Testis (tissue), 3 donors: Measurements from ENCODE around the gene HLF. TPM values are rescaled to one million over a fixed set of nuclear protein-coding genes. Genes with fewer than 3 reads are reported as not detected.
"Not testable (repeated sequence)": the region's sequence is repeated elsewhere in the genome, so short reads cannot be mapped to it uniquely, and the experiment has no call there.

Experiments used
- DNase-seq: peaks from one replicate; pipeline ENCODE4 v3.0.0-alpha.2; 2019
- H3K27ac ChIP-seq, 2 donors: fragments of 200-600 bp; sonication (generic); one replicate each; pipeline ENCODE4 v1.5.1; 2019
- H3K27me3 ChIP-seq: fragments of 200-600 bp; sonication (generic); one replicate; pipeline ENCODE4 v1.5.1; 2019
- H3K36me3 ChIP-seq: fragments of 200-600 bp; sonication (generic); one replicate; pipeline ENCODE4 v1.5.1; 2017; ENCODE audit warnings: low read depth; ENCODE audit errors: missing control alignments
- H3K4me1 ChIP-seq: fragments of 200-600 bp; sonication (generic); one replicate; pipeline ENCODE4 v1.5.1; 2019
- H3K4me3 ChIP-seq, 2 donors: fragments of 200-600 bp; sonication (generic); one replicate each; pipeline ENCODE4 v1.5.1; 2017 to 2019
- H3K9me3 ChIP-seq: fragments of 200-600 bp; sonication (generic); one replicate; pipeline ENCODE4 v1.5.1; 2017
- POLR2A ChIP-seq: fragments of 450-650 bp; IDR thresholded peaks from one replicate; pipeline ENCODE4 v1.6.1; 2017; ENCODE audit warnings: antibody characterized with exemption, mild to moderate bottlenecking, moderate library complexity
- WGBS, 2 donors: methylation state at CpG; one replicate each; pipeline ENCODE4 v1.1.5; 2018; 5-methylcytosine and 5-hydroxymethylcytosine counted together
- intact Hi-C: fragments of 100-400 bp; cut with DNase I; formaldehyde crosslinking; loops from one replicate; pipeline ENCODE4 v1.15.1; 2023; ENCODE audit warnings: low total_unique reads
- polyA plus RNA-seq: library from polyadenylated mRNA; stranded (reverse); fragments of 350-450 nt; fragmentation: Illumina TruSeq; extraction: RNeasy Lipid Tissue Mini Kit (QIAGEN cat#74804); gene quantifications from one replicate; pipeline ENCODE4 v1.2.3, GENCODE V29; 2014; ENCODE audit warnings: low read depth, low replicate concordance; ENCODE audit not compliant: insufficient read depth
- total RNA-seq, 2 donors: library from RNA; depleted of rRNA; stranded (reverse); fragments of >200 nt; gene quantifications; one replicate each; pipeline ENCODE4 v1.2.3, GENCODE V29; 2016
- TF ChIP-seq, protein P1 (sequence below), 3 experiments: fragments of 450-650 bp in 2 of 3; fragments of 200-600 bp in 1 of 3; sonication (generic) in 1 of 3; IDR thresholded peaks; one replicate each; pipeline ENCODE4 v1.5.1; 2016 to 2019; ENCODE audit warnings: antibody characterized with exemption in 3 of 3, mild to moderate bottlenecking in 2 of 3, moderate library complexity in 1 of 3

HLF gene
- total and polyA plus RNA-seq, 3 donors from 2014 or later, result 7.0 to 23.4 (median 14.5) TPM

DNA sequence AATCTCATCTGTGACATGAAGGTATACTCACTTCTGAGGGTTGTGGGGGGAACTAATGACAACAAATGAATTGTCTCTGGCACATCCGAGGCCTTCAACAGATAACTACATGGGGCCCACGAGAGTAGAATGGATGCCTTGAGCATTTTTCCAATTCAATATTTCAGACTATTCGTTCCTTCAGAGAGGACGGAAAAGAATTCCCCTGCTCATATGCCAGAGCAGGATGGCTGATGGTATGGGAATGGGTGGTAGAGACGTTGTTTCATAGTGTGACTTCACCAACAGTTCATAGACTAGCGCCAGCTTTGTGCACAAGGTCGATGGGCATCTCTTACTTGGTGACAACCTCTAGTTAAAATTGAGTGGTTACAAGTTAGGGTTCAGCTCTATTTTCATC is 61.3 kb downstream of the HLF start:
- no peak overlapping the region for H3K4me3 ChIP-seq
- TF ChIP-seq POLR2A, result no peak
- TF ChIP-seq, protein P1, sequence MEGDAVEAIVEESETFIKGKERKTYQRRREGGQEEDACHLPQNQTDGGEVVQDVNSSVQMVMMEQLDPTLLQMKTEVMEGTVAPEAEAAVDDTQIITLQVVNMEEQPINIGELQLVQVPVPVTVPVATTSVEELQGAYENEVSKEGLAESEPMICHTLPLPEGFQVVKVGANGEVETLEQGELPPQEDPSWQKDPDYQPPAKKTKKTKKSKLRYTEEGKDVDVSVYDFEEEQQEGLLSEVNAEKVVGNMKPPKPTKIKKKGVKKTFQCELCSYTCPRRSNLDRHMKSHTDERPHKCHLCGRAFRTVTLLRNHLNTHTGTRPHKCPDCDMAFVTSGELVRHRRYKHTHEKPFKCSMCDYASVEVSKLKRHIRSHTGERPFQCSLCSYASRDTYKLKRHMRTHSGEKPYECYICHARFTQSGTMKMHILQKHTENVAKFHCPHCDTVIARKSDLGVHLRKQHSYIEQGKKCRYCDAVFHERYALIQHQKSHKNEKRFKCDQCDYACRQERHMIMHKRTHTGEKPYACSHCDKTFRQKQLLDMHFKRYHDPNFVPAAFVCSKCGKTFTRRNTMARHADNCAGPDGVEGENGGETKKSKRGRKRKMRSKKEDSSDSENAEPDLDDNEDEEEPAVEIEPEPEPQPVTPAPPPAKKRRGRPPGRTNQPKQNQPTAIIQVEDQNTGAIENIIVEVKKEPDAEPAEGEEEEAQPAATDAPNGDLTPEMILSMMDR (IDR thresholded peaks at IDR 0.05), result no peak
- H3K36me3 ChIP-seq, result no peaks in the 10 kb centered on the region
- no peaks in the 10 kb centered on the region for H3K9me3 ChIP-seq
- H3K27ac ChIP-seq, result no peak overlapping the region
- DNase-seq, result no peak
- intact Hi-C loops, result no loop called here
- 80 to 82% methylated on average over 7 of the region's 7 CpGs for WGBS, 2 donors
- no peaks in the 10 kb centered on the region for H3K4me1 ChIP-seq
- H3K27me3 ChIP-seq, result no peaks in the 10 kb centered on the region

DNA sequence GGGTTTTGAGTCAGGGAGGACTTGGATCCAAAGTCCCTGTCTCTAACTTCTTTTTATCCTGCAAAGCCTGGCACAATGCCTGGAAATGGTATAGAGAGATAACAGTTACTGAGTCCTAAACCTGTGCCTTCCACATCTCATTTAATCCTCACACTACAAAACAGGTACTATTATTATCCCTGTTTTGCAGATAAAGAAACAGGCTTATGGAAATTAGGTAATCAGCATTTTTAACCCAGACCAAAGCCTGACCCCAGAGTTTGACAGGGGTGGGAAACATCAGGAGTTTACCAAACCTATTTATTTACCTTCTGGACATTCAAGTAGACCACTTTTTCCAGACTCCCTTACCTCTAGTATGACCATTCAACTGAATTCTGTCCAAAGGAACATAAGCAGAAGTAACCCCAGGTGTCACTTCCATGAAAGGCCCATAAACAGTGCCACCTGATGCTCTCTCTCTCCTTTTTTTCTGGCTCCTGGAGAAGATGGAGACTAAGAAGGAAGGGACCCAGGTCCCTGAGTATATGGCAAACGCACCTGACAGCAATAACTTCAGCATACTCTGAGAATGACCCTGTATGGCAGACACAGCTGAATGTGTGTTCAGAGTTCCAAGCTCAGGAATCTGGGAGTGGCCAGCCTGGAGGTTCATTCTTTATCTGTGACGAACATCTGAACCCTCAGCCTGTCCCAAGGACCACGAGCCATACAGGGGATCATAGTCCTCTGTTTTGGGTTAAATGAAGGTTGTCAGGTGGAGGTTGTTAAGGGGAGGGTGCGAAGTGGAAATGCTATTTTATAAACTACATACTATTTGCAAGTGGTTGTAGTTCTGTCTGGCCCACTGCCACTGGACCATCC is 62.7 kb downstream of the HLF start:
- Histone ChIP-seq H3K9me3 (no peaks in the 10 kb centered on the region), H3K4me3 (no peak overlapping the region), H3K4me1 (no peaks in the 10 kb centered on the region), H3K27ac (no peak overlapping the region), H3K36me3 (no peaks in the 10 kb centered on the region), H3K27me3 (no peaks in the 10 kb centered on the region)
- DNase-seq, result no peak
- intact Hi-C loops, result no loop called here
- 83 to 90% methylated on average over 4 of the region's 4 CpGs for WGBS, 2 donors
- TF ChIP-seq POLR2A, result no peak
- TF ChIP-seq, protein P1 (IDR thresholded peaks at IDR 0.05), result no peak

DNA sequence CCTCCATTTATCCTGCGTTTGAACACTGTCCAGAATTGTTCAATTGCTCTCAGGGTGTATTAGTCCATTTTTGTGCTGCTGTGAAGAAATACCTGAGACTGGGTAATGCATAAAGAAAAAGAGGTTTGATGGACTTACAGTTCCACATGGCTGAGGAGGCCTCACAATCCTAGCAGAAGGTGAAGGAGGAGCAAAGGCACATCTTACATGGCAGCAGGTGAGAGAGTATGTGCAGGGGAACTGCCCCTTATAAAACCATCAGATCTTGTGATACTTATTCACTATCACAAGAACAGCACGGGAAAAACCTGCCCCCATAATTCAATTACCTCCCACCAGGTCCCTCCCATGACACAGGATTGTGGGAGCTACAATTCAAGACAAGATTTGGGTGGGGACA is 63.8 kb downstream of the HLF start:
- H3K9me3 ChIP-seq, H3K27ac ChIP-seq, H3K27me3 ChIP-seq, H3K36me3 ChIP-seq, H3K4me1 ChIP-seq, H3K4me3 ChIP-seq, DNase-seq, intact Hi-C loops: not testable (repeated sequence)
- 86 to 91% methylated on average over 2 of the region's 2 CpGs for WGBS, 2 donors

DNA sequence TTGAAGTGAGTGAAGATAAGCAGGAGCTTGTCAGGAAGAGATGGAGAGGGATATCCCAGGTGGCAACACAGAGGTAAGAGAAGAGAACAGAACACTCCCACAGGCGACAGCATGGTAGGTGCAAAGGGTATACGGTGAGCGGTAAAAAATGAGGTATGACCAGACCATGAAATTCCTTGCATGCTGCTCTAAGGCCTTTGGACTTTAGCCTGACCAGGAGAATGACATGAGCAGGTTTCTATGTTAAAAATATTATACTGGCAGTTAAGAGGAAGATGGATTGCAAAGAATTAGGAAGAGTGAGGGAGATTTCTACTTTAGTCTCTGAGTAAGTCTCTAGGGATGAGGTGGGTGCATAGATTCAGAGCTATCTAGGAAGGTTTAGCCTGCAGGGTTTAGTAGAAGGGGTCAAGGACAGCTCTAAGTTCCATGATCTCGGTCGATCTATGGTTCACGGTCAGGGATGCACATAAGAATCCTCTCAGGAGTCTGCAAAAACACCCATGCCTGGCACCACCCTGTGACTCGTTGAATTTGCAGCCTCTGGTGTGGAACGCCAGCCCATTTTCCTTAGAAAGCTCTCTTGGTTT is 65.7 kb downstream of the HLF start:
- no peak overlapping the region for H3K27ac ChIP-seq
- DNase-seq, result no peak
- H3K27me3 ChIP-seq, result no peaks in the 10 kb centered on the region
- no peaks in the 10 kb centered on the region for H3K4me1 ChIP-seq
- TF ChIP-seq POLR2A, result no peak
- TF ChIP-seq, protein P1 (IDR thresholded peaks at IDR 0.05), result no peak
- no peaks in the 10 kb centered on the region for H3K9me3 ChIP-seq
- no peak overlapping the region for H3K4me3 ChIP-seq
- WGBS, 2 donors, result 86 to 93% methylated on average over 8 of the region's 8 CpGs
- intact Hi-C loops, result no loop called here
- H3K36me3 ChIP-seq, result no peaks in the 10 kb centered on the region

DNA sequence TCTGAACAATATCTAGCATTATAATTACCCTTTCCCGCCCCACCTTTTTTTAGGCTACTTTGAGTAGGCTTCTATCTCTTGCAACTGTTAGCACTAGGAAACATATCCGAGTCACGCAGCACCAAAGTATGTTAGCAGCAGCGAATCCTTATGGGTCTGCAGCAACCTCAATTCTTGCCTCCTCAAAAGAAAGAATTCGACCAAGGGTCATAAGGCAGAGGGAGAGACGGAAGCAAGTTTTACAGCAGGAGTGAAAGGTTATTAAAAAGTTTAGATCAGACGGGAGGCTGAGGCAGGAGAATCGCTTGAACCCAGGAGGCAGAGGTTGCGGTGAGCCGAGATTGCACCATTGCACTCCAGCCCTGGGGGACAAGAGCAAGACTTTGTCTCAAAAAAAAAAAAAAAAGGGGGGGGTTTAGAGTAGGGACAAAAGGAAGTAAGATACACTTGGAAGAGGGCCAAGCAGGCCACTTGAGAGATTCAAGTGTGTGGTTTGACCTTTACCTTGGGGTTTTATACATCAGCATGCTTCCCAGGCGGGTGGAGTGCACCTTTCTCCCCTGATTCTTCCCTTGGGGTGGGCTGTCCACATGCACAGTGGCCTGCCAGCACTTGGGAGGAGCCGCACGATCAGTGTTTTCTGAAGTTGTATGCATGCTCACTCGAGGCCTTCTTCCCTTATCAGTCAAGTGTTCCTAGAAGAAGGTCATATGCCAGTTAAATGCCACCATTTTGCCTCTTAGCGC is 67.7 kb downstream of the HLF start:
- WGBS, 2 donors, result 82 to 87% methylated on average over 15 of the region's 15 CpGs
- DNase-seq, result no peak
- TF ChIP-seq POLR2A, result no peak
- TF ChIP-seq, protein P1 (IDR thresholded peaks at IDR 0.05), result no peak
- intact Hi-C loops, result no loop called here
- H3K4me3 ChIP-seq, result no peak overlapping the region
- no peaks in the 10 kb centered on the region for H3K27me3 ChIP-seq
- no peaks in the 10 kb centered on the region for H3K36me3 ChIP-seq
- no peaks in the 10 kb centered on the region for H3K9me3 ChIP-seq
- no peak overlapping the region for H3K27ac ChIP-seq
- H3K4me1 ChIP-seq, result no peaks in the 10 kb centered on the region
